HepG2 (cell line): ENCODE measurements around the gene ZDHHC14. TPM values are rescaled to one million over a fixed set of nuclear protein-coding genes. Genes with fewer than 3 reads are reported as not detected.

Experiments
- ATAC-seq: fragments of 200-7000 bp; cut with Tn5 transposase; 3 replicates; pipeline ENCODE4 v1.9.1; 2020; ENCODE audit warnings: mild to moderate bottlenecking, moderate library complexity
- BruUV-seq: library from RNA; stranded (reverse); fragments of 400-500 nt; replicated peaks from 2 replicates; lab custom pipeline; 2021; lab: Mats Ljungman, UMichigan
- CTCF ChIA-PET: fragments of 300-600 bp; formaldehyde crosslinking; extraction: SDS; loops from one replicate; lab custom pipeline; 2021; ENCODE audit warnings: low total read pairs, inconsistent platforms, low intra/inter-chr PET ratio; lab: Yijun Ruan, JAX
- POLR2A ChIA-PET: fragments of 350-600 bp; sonication (Branson Sonifier 250); formaldehyde crosslinking; loops from one replicate; lab custom pipeline; 2020; ENCODE audit warnings: antibody characterized with exemption, inconsistent platforms; lab: Yijun Ruan, JAX
- DNase-seq: peaks from one replicate; pipeline ENCODE4 v3.0.0-alpha.2; 2015; ENCODE audit warnings: low spot score
- FAIRE-seq: peaks from 3 replicates; lab custom pipeline; 2011; peaks lifted over from hg19 to GRCh38; lab: Jason Lieb, UNC
- H2AFZ ChIP-seq: one replicate; pipeline ENCODE4 v1.6.1; 2011; ENCODE audit warnings: low read length, inconsistent platforms
- H3K27ac ChIP-seq: fragments of 300-600 bp; 3 replicates; pipeline ENCODE4 v1.8.0; 2011; ENCODE audit warnings: mixed run types, mild to moderate bottlenecking, mixed read lengths, low read length, inconsistent platforms; ENCODE audit not compliant: insufficient read depth; ENCODE audit errors: extremely low read length
- H3K27me3 ChIP-seq, 2 experiments: fragments of 200-600 bp in 1 of 2; 2 replicates in 1 of 2; 3 replicates in 1 of 2; pipeline versions ENCODE4 v1.6.0 to v1.8.0; 2011; ENCODE audit warnings: low read length in 2 of 2, mild to moderate bottlenecking in 2 of 2, moderate library complexity in 2 of 2, inconsistent platforms in 1 of 2; ENCODE audit not compliant: insufficient read depth in 2 of 2, control insufficient read depth in 1 of 2
- H3K36me3 ChIP-seq, 2 experiments: fragments of 200-600 bp in 1 of 2; replicated peaks in 1 of 2; 2 replicates in 1 of 2; 3 replicates in 1 of 2; pipeline versions ENCODE4 v1.5.1 to v1.8.0; 2011; ENCODE audit warnings: low read length in 2 of 2, inconsistent platforms in 1 of 2; ENCODE audit not compliant: insufficient read depth in 2 of 2, control insufficient read depth in 1 of 2
- H3K4me1 ChIP-seq: 2 replicates; pipeline ENCODE4 v1.5.1; 2012; ENCODE audit warnings: low read length, inconsistent platforms; ENCODE audit not compliant: insufficient read depth
- H3K4me2 ChIP-seq: 2 replicates; pipeline ENCODE4 v1.6.0; 2011; ENCODE audit warnings: low read depth, low read length, inconsistent platforms
- H3K4me3 ChIP-seq, 3 experiments: fragments of 200-600 bp in 1 of 3; sonication (generic), shearing (Covaris generic) in 1 of 3; replicated peaks in 1 of 3; 2 replicates each; pipeline ENCODE4 v1.5.1; 2011 to 2016; ENCODE audit warnings: low read length in 3 of 3, inconsistent platforms in 2 of 3, low read depth in 2 of 3, mild to moderate bottlenecking in 2 of 3, control low read depth in 1 of 3, mixed read lengths in 1 of 3; ENCODE audit not compliant: insufficient read depth in 1 of 3
- H3K79me2 ChIP-seq: one replicate; pipeline ENCODE4 v1.6.1; 2011; ENCODE audit warnings: low read length, inconsistent platforms; ENCODE audit not compliant: insufficient read depth
- H3K9ac ChIP-seq: 2 replicates; pipeline ENCODE4 v1.6.0; 2011; ENCODE audit warnings: mild to moderate bottlenecking, low read depth, low read length, inconsistent platforms; ENCODE audit not compliant: insufficient read depth
- H3K9me3 ChIP-seq: 2 replicates; pipeline ENCODE4 v1.5.1; 2012; ENCODE audit warnings: mild to moderate bottlenecking, low read length
- H4K20me1 ChIP-seq: 2 replicates; pipeline ENCODE4 v1.6.0; 2011; ENCODE audit warnings: inconsistent platforms, mild to moderate bottlenecking, low read length, moderate library complexity; ENCODE audit not compliant: insufficient read depth
- FIP1L1 ChIP-seq: fragments of 200-400 bp; formaldehyde crosslinking; IDR thresholded peaks from 2 replicates; pipeline ENCODE4 v1.6.1; 2018; ENCODE audit warnings: low read depth, mild to moderate bottlenecking, low read length, moderate library complexity, borderline replicate concordance; ENCODE audit not compliant: insufficient read depth
- GLMP ChIP-seq: sonication (generic); formaldehyde crosslinking; IDR thresholded peaks from 2 replicates; pipeline ENCODE4 v1.9.0; 2021; ENCODE audit warnings: missing genetic modification reagents, mild to moderate bottlenecking, borderline replicate concordance
- HHEX ChIP-seq: IDR thresholded peaks from 2 replicates; pipeline ENCODE4 v1.6.1; 2016; ENCODE audit warnings: control low read depth
- HMG20B ChIP-seq: conservative IDR thresholded peaks from 2 replicates; pipeline ENCODE4 v1.6.1; 2016; ENCODE audit warnings: missing genetic modification reagents, missing compliant biosample characterization
- JUNB ChIP-seq: sonication (generic); formaldehyde crosslinking; IDR thresholded peaks from 2 replicates; pipeline ENCODE4 v1.8.0; 2022; ENCODE audit warnings: missing genetic modification reagents, mild to moderate bottlenecking, borderline replicate concordance
- LBX2 ChIP-seq: sonication (generic); formaldehyde crosslinking; IDR thresholded peaks from 2 replicates; pipeline ENCODE4 v1.5.0; 2020; ENCODE audit warnings: missing genetic modification reagents, mild to moderate bottlenecking, borderline replicate concordance
- SETDB1 ChIP-seq: sonication (generic); formaldehyde crosslinking; IDR thresholded peaks from 2 replicates; pipeline ENCODE4 v1.5.1; 2020; ENCODE audit warnings: missing genetic modification reagents, mild to moderate bottlenecking, borderline replicate concordance
- STAG1 ChIP-seq: sonication (generic); formaldehyde crosslinking; IDR thresholded peaks from 2 replicates; pipeline ENCODE4 v1.4.0; 2020; ENCODE audit warnings: missing genetic modification reagents
- ZBTB14 ChIP-seq: sonication (generic); formaldehyde crosslinking; IDR thresholded peaks from 2 replicates; pipeline ENCODE4 v1.4.0; 2020; ENCODE audit warnings: missing genetic modification reagents
- ZBTB38 ChIP-seq: sonication (generic); formaldehyde crosslinking; IDR thresholded peaks from 2 replicates; pipeline ENCODE4 v1.5.1; 2020; ENCODE audit warnings: mild to moderate bottlenecking, missing genetic modification reagents
- ZNF138 ChIP-seq: sonication (generic); formaldehyde crosslinking; IDR thresholded peaks from 2 replicates; pipeline ENCODE4 v1.5.0; 2020; ENCODE audit warnings: mild to moderate bottlenecking, low read depth, missing genetic modification reagents
- ZNF777 ChIP-seq: sonication (generic); formaldehyde crosslinking; IDR thresholded peaks from 2 replicates; pipeline ENCODE4 v1.4.0; 2020; ENCODE audit warnings: missing genetic modification reagents
- WGBS: methylation state at CpG from one replicate; pipeline ENCODE4 v1.1.6; 2017; ENCODE audit warnings: low lambda C conversion rate; 5-methylcytosine and 5-hydroxymethylcytosine counted together
- in situ Hi-C: cut with HindIII; loops from 2 replicates; pipeline ENCODE4 v1.10.0; 2017; ENCODE audit warnings: low pct_unique_long_range_greater_than_20kb; ENCODE audit not compliant: extremely low pct_ligation_motif_present
- intact Hi-C: fragments of 100-400 bp; cut with micrococcal nuclease; formaldehyde crosslinking; loops from one replicate; pipeline ENCODE4 v1.10.0; 2022; ENCODE audit not compliant: unreplicated experiment
- polyA plus RNA-seq, 8 experiments: library from polyadenylated mRNA; depleted of rRNA in 3 of 8; stranded (reverse) in 7 of 8; unstranded in 1 of 8; fragments of >200 nt; fragmentation: Illumina TruSeq in 4 of 8; extraction: Trizol in 4 of 8; gene quantifications; 2 replicates each; pipeline versions ENCODE4 v1.2.1 to v1.2.3, GENCODE V29; 2011 to 2016; ENCODE audit warnings: low read depth in 4 of 8, missing spikeins in 1 of 8, mixed read lengths in 1 of 8; ENCODE audit not compliant: insufficient read depth in 1 of 8
- total RNA-seq, 5 experiments: library from RNA; depleted of rRNA; stranded (reverse); fragments of >200 nt; fragmentation: Illumina TruSeq; extraction: Trizol; gene quantifications; 2 replicates each; pipeline ENCODE4 v1.2.3, GENCODE V29; 2016; ENCODE audit warnings: low read depth in 1 of 5
- TF ChIP-seq, protein P1 (sequence below): sonication (generic); formaldehyde crosslinking; IDR thresholded peaks from 2 replicates; pipeline ENCODE4 v1.8.1; 2023; ENCODE audit warnings: mild to moderate bottlenecking, missing genetic modification reagents
- TF ChIP-seq, protein P2 (sequence below): sonication (generic); formaldehyde crosslinking; IDR thresholded peaks from 2 replicates; pipeline ENCODE4 v1.4.0; 2020; ENCODE audit warnings: missing genetic modification reagents

Gene ZDHHC14
- total and polyA plus RNA-seq, 2 of the 13 experiments (the other 11 are each of a cell fraction or from before 2014, with no cell fraction given): 3.7 to 9.5 TPM

GRCh38 chr6:157459327-157459726 is 78.3 kb downstream of the ZDHHC14 start:
- WGBS: 85% methylated on average over 5 of the region's 5 CpGs
- H3K27me3 ChIP-seq: no peaks in the 10 kb centered on the region
- peaks cover 19% of the 10 kb centered on the region for H3K4me1 ChIP-seq
- H3K9me3 ChIP-seq: no peaks in the 10 kb centered on the region
- DNase-seq (no peak), FAIRE-seq (no peak), ATAC-seq (no peak)
- no peaks in the 10 kb centered on the region for H3K36me3 ChIP-seq
- in situ Hi-C loops (no loop called here), intact Hi-C loops (no loop called here)
- H3K4me2 ChIP-seq: no peak overlapping the region
- H4K20me1 ChIP-seq: no peaks in the 10 kb centered on the region
- ChIA-PET POLR2A (no interaction called here), CTCF (no interaction called here)
- H3K27ac ChIP-seq: no peak overlapping the region
- H3K4me3 ChIP-seq: no peak overlapping the region
- TF ChIP-seq JUNB (CRISPR knock-in tag) (no peak), SETDB1 (no peak), HMG20B (CRISPR knock-in tag) (no peak), GLMP (CRISPR knock-in tag) (no peak), ZNF138 (CRISPR knock-in tag) (no peak), STAG1 (CRISPR knock-in tag) (no peak), LBX2 (no peak), HHEX (no peak), ZNF777 (CRISPR knock-in tag) (no peak), FIP1L1 (no peak), ZBTB14 (CRISPR knock-in tag) (no peak), ZBTB38 (CRISPR knock-in tag) (no peak)
- TF ChIP-seq, protein P1, sequence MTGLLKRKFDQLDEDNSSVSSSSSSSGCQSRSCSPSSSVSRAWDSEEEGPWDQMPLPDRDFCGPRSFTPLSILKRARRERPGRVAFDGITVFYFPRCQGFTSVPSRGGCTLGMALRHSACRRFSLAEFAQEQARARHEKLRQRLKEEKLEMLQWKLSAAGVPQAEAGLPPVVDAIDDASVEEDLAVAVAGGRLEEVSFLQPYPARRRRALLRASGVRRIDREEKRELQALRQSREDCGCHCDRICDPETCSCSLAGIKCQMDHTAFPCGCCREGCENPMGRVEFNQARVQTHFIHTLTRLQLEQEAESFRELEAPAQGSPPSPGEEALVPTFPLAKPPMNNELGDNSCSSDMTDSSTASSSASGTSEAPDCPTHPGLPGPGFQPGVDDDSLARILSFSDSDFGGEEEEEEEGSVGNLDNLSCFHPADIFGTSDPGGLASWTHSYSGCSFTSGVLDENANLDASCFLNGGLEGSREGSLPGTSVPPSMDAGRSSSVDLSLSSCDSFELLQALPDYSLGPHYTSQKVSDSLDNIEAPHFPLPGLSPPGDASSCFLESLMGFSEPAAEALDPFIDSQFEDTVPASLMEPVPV (CRISPR knock-in tag): no peak
- TF ChIP-seq, protein P2, sequence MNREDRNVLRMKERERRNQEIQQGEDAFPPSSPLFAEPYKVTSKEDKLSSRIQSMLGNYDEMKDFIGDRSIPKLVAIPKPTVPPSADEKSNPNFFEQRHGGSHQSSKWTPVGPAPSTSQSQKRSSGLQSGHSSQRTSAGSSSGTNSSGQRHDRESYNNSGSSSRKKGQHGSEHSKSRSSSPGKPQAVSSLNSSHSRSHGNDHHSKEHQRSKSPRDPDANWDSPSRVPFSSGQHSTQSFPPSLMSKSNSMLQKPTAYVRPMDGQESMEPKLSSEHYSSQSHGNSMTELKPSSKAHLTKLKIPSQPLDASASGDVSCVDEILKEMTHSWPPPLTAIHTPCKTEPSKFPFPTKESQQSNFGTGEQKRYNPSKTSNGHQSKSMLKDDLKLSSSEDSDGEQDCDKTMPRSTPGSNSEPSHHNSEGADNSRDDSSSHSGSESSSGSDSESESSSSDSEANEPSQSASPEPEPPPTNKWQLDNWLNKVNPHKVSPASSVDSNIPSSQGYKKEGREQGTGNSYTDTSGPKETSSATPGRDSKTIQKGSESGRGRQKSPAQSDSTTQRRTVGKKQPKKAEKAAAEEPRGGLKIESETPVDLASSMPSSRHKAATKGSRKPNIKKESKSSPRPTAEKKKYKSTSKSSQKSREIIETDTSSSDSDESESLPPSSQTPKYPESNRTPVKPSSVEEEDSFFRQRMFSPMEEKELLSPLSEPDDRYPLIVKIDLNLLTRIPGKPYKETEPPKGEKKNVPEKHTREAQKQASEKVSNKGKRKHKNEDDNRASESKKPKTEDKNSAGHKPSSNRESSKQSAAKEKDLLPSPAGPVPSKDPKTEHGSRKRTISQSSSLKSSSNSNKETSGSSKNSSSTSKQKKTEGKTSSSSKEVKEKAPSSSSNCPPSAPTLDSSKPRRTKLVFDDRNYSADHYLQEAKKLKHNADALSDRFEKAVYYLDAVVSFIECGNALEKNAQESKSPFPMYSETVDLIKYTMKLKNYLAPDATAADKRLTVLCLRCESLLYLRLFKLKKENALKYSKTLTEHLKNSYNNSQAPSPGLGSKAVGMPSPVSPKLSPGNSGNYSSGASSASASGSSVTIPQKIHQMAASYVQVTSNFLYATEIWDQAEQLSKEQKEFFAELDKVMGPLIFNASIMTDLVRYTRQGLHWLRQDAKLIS (CRISPR knock-in tag): no peak
- BruUV-seq: no TSS peak
- H3K79me2 ChIP-seq: no peaks in the 10 kb centered on the region
- no peak overlapping the region for H3K9ac ChIP-seq
- no peak overlapping the region for H2AFZ ChIP-seq
